ENCODE measurements around the gene CASD1.

Gene CASD1

DNA sequence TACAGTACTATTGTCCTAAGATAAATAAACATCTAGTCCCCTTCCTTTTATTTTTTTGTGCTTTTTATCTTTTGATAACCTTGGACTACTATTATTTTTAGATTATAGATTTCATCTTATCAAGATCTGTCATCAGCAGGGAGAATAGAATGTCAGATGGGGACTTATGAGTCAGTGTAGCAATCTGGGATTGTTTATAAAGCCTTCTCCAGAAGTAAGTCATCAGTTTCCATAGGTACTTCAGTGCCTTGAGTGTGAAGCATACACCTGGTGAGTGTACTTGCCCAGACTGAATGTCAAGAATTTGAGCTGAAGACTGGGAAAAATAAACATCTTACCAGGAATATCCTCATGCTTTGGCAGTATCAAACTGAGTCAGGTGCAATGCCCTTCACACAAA lies 2.1 kb downstream of the CASD1 start:
- no peak overlapping the region for H3K27ac ChIP-seq (ENCODE audit: low read depth, low read length)
- no peaks in the 10 kb centered on the region for H3K27me3 ChIP-seq (ENCODE audit: control insufficient read depth in 5 of 5, insufficient read depth in 4 of 5, low read length in 5 of 5)
- no peaks in the 10 kb centered on the region for H3K9me3 ChIP-seq (ENCODE audit: control insufficient read depth in 5 of 5, low read length in 5 of 5)
- H3K9ac ChIP-seq (ENCODE audit: low read length in 5 of 5), result no peak overlapping the region
- H3K36me3 ChIP-seq (ENCODE audit: control insufficient read depth in 5 of 5, insufficient read depth in 5 of 5, low read length in 5 of 5), result no peaks in the 10 kb centered on the region
- peaks cover 0 to 25% (median 17%) of the 10 kb centered on the region in 5 donors for H3K4me1 ChIP-seq (ENCODE audit: control insufficient read depth in 5 of 5, insufficient read depth in 5 of 5, low read length in 5 of 5)
- H3K4me3 ChIP-seq (ENCODE audit: low read depth in 1 of 5, low read length in 5 of 5), result no peak overlapping the region

DNA sequence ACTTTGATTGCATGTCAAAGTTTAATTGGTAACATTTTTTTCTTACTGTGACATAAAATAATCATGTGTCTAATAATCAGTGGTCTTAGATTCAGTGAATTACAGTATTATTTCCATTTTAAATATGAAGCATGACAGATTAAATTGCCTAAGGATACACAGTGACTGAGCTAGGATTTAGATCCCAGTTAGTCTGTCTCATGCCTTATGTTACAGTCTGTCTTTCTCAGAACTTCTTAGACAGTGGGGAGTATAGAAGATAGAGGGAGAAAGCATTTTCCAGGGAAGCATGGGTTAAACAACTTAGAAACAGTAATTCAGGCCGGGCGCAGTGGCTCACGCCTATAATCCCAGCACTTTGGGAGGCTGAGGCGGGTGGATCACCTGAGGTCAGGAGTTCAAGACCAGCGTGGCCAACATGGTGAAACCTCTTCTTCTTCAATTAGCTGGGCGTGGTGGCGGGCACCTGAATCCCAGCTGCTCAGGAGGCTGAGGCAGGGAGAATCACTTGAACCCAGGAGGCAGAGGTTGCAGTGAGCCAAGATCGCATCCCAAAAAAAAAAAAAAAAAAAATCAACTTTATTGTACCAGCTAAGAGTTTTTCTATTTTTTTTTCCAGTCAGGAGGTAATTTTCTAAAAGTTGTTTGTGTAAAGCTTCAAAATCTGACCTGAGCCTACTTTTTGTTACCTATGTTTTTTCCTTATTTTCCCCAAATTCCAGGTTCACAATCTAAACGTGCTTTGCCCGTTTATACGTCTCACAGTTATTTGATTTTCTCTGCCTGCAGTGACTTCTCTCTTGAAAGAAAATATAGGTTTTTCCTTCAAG lies 3.3 kb downstream of the CASD1 start:
- Histone ChIP-seq H3K36me3 (ENCODE audit: control insufficient read depth in 5 of 5, insufficient read depth in 5 of 5, low read length in 5 of 5) (peaks cover 0 to 5% (median 0%) of the 10 kb centered on the region in 5 donors), H3K27ac (ENCODE audit: low read depth, low read length) (no peak overlapping the region), H3K9me3 (ENCODE audit: control insufficient read depth in 5 of 5, low read length in 5 of 5) (no peaks in the 10 kb centered on the region), H3K9ac (ENCODE audit: low read length in 5 of 5) (no peak overlapping the region), H3K27me3 (ENCODE audit: control insufficient read depth in 5 of 5, insufficient read depth in 4 of 5, low read length in 5 of 5) (no peaks in the 10 kb centered on the region), H3K4me3 (ENCODE audit: low read depth in 1 of 5, low read length in 5 of 5) (no peak overlapping the region), H3K4me1 (ENCODE audit: control insufficient read depth in 5 of 5, insufficient read depth in 5 of 5, low read length in 5 of 5) (peaks cover 0 to 25% (median 17%) of the 10 kb centered on the region in 5 donors)

DNA sequence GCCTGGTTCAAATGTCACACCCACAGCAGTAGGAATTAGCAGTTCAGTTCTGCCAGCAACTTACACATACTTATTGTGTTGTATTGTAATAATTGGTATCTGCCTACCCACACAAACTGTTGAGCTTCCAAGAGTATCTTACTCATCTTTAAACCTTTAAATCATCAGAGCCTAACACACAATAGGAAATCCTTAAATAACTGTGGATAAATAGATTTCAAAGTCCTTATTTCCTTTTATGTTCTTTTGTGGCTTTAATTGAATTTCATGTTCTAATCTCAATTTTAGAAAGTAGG lies 3.9 kb downstream of the CASD1 start:
- Histone ChIP-seq H3K27ac (ENCODE audit: low read depth, low read length) (no peak overlapping the region), H3K4me3 (ENCODE audit: low read depth in 1 of 5, low read length in 5 of 5) (no peak overlapping the region), H3K9me3 (ENCODE audit: control insufficient read depth in 5 of 5, low read length in 5 of 5) (no peaks in the 10 kb centered on the region), H3K27me3 (ENCODE audit: control insufficient read depth in 5 of 5, insufficient read depth in 4 of 5, low read length in 5 of 5) (no peaks in the 10 kb centered on the region), H3K4me1 (ENCODE audit: control insufficient read depth in 5 of 5, insufficient read depth in 5 of 5, low read length in 5 of 5) (peaks cover 0 to 25% (median 17%) of the 10 kb centered on the region in 5 donors), H3K9ac (ENCODE audit: low read length in 5 of 5) (no peak overlapping the region), H3K36me3 (ENCODE audit: control insufficient read depth in 5 of 5, insufficient read depth in 5 of 5, low read length in 5 of 5) (peaks cover 0 to 5% (median 0%) of the 10 kb centered on the region in 5 donors)

DNA sequence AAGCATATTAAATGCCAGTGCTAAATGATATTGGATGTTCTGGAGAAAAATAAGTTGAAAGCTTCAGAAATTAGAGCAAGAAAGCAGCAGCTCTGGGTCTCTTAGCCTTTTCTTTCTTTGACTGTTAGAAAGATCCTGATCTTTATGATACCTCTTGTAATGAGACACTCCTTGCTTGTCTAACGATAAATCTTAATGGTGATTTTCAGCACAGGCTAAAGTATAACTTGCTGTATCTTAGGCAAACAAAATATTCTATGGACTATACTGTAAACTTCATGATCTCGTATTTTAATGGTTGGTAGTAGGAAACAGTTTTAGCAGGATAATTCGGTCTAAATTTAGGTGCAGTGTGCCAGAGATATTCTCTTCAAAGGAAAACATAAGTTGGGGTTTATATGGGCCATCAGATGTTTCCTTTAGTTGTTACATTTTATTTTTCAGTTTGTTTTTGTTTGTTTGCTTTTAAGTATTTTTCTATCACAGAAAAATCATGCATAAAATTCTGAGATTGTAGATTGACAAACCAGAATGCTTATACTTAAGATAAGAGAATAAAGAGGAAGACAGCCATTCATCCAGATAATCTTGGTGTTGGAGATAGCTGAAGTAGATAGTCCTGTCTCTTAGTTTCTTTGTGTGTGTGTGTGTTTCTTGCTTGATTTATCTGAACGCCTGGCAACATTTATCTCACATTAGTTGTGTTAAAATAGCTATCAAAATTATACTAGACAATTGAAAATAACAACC lies 4.7 kb downstream of the CASD1 start:
- Histone ChIP-seq H3K36me3 (ENCODE audit: control insufficient read depth in 5 of 5, insufficient read depth in 5 of 5, low read length in 5 of 5) (peaks cover 0 to 5% (median 0%) of the 10 kb centered on the region in 5 donors), H3K4me1 (ENCODE audit: control insufficient read depth in 5 of 5, insufficient read depth in 5 of 5, low read length in 5 of 5) (peaks cover 0 to 21% (median 14%) of the 10 kb centered on the region in 5 donors), H3K9me3 (ENCODE audit: control insufficient read depth in 5 of 5, low read length in 5 of 5) (no peaks in the 10 kb centered on the region), H3K27me3 (ENCODE audit: control insufficient read depth in 5 of 5, insufficient read depth in 4 of 5, low read length in 5 of 5) (no peaks in the 10 kb centered on the region), H3K9ac (ENCODE audit: low read length in 5 of 5) (peak overlapping the region in 1 of 5 donors; percentile 11), H3K27ac (ENCODE audit: low read depth, low read length) (no peak overlapping the region), H3K4me3 (ENCODE audit: low read depth in 1 of 5, low read length in 5 of 5) (no peak overlapping the region)

DNA sequence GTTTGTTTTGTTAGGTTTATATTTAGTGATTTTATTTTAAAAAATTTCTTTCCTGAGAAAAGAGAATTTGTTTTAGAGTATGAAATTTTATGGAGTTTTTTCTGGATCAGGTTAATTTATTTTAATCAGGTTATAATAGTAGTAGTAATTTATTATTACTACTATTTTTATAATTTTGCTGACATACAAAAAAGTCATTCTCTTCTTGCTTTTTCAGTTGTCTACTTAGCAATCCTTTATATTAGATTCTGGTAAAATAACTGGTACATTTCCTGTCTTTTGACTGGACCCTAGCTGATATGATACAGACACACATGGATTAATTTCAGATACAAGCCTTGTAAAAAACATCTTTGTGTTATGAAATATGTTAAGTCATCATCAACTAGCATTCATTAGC lies 5.3 kb downstream of the CASD1 start:
- Histone ChIP-seq H3K9me3 (ENCODE audit: control insufficient read depth in 5 of 5, low read length in 5 of 5) (no peaks in the 10 kb centered on the region), H3K36me3 (ENCODE audit: control insufficient read depth in 5 of 5, insufficient read depth in 5 of 5, low read length in 5 of 5) (peaks cover 0 to 5% (median 0%) of the 10 kb centered on the region in 5 donors), H3K27me3 (ENCODE audit: control insufficient read depth in 5 of 5, insufficient read depth in 4 of 5, low read length in 5 of 5) (no peaks in the 10 kb centered on the region), H3K27ac (ENCODE audit: low read depth, low read length) (no peak overlapping the region), H3K9ac (ENCODE audit: low read length in 5 of 5) (no peak overlapping the region), H3K4me3 (ENCODE audit: low read depth in 1 of 5, low read length in 5 of 5) (no peak overlapping the region), H3K4me1 (ENCODE audit: control insufficient read depth in 5 of 5, insufficient read depth in 5 of 5, low read length in 5 of 5) (peaks cover 0 to 19% (median 12%) of the 10 kb centered on the region in 5 donors)

DNA sequence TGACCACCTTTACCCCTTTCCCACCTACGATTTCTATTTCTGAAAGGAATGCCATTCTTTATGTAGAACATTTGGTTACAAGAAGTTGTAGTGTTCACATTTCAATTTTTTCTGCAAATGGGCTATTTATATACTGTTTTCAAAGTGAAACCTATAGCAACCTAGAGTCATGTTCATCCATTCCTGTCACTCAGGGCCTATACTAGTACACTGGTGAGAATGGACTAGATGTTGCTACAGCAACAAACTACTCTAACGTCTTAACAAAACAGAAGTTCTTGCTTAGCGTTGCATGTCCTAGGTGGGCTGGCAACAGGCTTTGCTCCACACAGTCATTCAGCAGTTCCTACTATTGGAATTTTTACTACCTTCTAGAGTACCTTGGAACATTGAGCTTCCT lies 16.3 kb downstream of the CASD1 start:
- no peaks in the 10 kb centered on the region for H3K27me3 ChIP-seq (ENCODE audit: control insufficient read depth in 5 of 5, insufficient read depth in 4 of 5, low read length in 5 of 5)
- H3K4me1 ChIP-seq (ENCODE audit: control insufficient read depth in 5 of 5, insufficient read depth in 5 of 5, low read length in 5 of 5), result no peaks in the 10 kb centered on the region
- H3K9me3 ChIP-seq (ENCODE audit: control insufficient read depth in 5 of 5, low read length in 5 of 5), result no peaks in the 10 kb centered on the region
- H3K4me3 ChIP-seq (ENCODE audit: low read depth in 1 of 5, low read length in 5 of 5), result no peak overlapping the region
- H3K27ac ChIP-seq (ENCODE audit: low read depth, low read length), result no peak overlapping the region
- peaks cover 5 to 42% (median 20%) of the 10 kb centered on the region in 5 donors for H3K36me3 ChIP-seq (ENCODE audit: control insufficient read depth in 5 of 5, insufficient read depth in 5 of 5, low read length in 5 of 5)
- H3K9ac ChIP-seq (ENCODE audit: low read length in 5 of 5), result no peak overlapping the region

DNA sequence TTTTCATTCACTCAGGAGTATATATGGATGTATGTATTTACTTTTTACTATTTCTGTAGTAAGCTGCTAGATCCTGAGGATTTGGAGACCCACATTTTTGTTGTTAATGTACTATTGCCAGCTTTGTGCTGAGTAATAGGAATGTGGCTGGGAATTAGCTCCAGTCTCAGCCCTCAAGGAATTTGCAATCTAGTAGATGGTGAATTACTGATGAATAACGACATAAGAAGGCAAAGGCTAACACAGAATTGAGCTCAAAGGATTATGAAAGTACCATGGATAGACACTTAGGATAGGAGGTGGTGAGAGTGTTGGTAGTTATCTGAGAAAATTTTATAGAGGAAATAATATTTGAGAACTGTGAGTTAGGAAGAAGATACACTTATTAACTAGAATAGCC lies 19.9 kb downstream of the CASD1 start:
- Histone ChIP-seq H3K9me3 (ENCODE audit: control insufficient read depth in 5 of 5, low read length in 5 of 5) (no peaks in the 10 kb centered on the region), H3K4me3 (ENCODE audit: low read depth in 1 of 5, low read length in 5 of 5) (no peak overlapping the region), H3K4me1 (ENCODE audit: control insufficient read depth in 5 of 5, insufficient read depth in 5 of 5, low read length in 5 of 5) (no peaks in the 10 kb centered on the region), H3K27ac (ENCODE audit: low read depth, low read length) (no peak overlapping the region), H3K27me3 (ENCODE audit: control insufficient read depth in 5 of 5, insufficient read depth in 4 of 5, low read length in 5 of 5) (no peaks in the 10 kb centered on the region), H3K9ac (ENCODE audit: low read length in 5 of 5) (no peak overlapping the region), H3K36me3 (ENCODE audit: control insufficient read depth in 5 of 5, insufficient read depth in 5 of 5, low read length in 5 of 5) (peaks cover 8 to 41% (median 17%) of the 10 kb centered on the region in 5 donors)

DNA sequence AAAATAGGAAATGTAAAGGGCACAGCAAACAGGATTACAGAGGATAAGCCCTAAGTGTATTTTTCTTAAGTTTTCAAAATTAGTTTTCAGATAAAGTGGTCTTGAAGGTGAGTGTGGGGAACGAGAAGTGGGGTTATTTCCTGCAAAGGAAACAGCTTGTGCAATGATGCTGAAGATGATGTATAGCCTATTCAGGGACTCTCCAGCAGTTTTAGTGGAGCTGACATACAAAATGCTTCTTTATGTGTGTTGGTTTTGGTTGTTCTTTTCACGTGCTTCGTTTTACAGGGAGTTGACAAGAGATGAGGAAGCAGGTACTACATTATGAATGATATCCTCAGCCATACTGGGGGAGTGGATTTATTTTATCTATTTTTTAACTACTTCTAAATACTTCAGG lies 20.5 kb downstream of the CASD1 start:
- Histone ChIP-seq H3K27ac (ENCODE audit: low read depth, low read length) (no peak overlapping the region), H3K27me3 (ENCODE audit: control insufficient read depth in 5 of 5, insufficient read depth in 4 of 5, low read length in 5 of 5) (no peaks in the 10 kb centered on the region), H3K9ac (ENCODE audit: low read length in 5 of 5) (no peak overlapping the region), H3K9me3 (ENCODE audit: control insufficient read depth in 5 of 5, low read length in 5 of 5) (no peaks in the 10 kb centered on the region), H3K4me1 (ENCODE audit: control insufficient read depth in 5 of 5, insufficient read depth in 5 of 5, low read length in 5 of 5) (no peaks in the 10 kb centered on the region), H3K36me3 (ENCODE audit: control insufficient read depth in 5 of 5, insufficient read depth in 5 of 5, low read length in 5 of 5) (peaks cover 9 to 47% (median 17%) of the 10 kb centered on the region in 5 donors), H3K4me3 (ENCODE audit: low read depth in 1 of 5, low read length in 5 of 5) (no peak overlapping the region)

DNA sequence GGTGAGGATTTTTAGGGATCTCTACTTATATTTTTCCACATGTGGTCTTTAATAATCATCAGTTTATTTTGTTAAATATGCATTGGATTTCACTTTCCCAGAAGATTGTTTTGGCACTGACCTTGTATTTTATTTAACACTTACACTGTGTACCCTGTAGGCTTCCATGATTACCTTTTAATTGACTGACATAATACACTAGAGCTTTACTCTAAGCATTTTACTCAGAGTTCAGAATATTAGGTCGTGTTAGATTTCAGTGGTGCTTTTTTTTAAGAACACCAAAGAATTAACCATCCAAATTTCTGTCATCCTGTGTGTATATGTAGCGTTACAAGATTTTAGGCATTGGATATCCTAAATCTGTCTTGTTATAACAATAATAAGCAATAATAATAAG lies 23.1 kb downstream of the CASD1 start:
- Histone ChIP-seq H3K9me3 (ENCODE audit: control insufficient read depth in 5 of 5, low read length in 5 of 5) (no peaks in the 10 kb centered on the region), H3K27me3 (ENCODE audit: control insufficient read depth in 5 of 5, insufficient read depth in 4 of 5, low read length in 5 of 5) (no peaks in the 10 kb centered on the region), H3K4me3 (ENCODE audit: low read depth in 1 of 5, low read length in 5 of 5) (no peak overlapping the region), H3K27ac (ENCODE audit: low read depth, low read length) (no peak overlapping the region), H3K9ac (ENCODE audit: low read length in 5 of 5) (no peak overlapping the region), H3K36me3 (ENCODE audit: control insufficient read depth in 5 of 5, insufficient read depth in 5 of 5, low read length in 5 of 5) (peaks cover 13 to 53% (median 21%) of the 10 kb centered on the region in 5 donors), H3K4me1 (ENCODE audit: control insufficient read depth in 5 of 5, insufficient read depth in 5 of 5, low read length in 5 of 5) (no peaks in the 10 kb centered on the region)

DNA sequence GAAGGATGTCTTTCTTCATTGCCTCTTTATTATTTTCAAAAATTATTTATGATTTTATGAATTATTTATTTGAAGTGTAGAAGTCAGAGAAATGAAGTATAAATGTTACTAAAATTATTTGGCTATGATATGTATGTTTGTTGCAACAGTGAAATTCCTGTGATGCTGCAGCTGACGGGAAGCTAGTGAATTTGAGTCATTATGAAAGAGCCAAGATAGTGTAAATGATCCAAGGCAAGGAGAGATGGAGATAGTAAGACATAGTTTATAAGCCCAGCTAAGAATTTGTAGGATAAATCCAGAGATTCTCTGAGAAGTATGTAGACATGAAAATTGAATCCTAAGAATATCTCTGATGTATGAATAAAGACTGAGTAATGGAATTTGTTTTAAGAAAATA lies 30.8 kb downstream of the CASD1 start:
- no peak overlapping the region for H3K27ac ChIP-seq (ENCODE audit: low read depth, low read length)
- H3K4me3 ChIP-seq (ENCODE audit: low read depth in 1 of 5, low read length in 5 of 5), result no peak overlapping the region
- H3K27me3 ChIP-seq (ENCODE audit: control insufficient read depth in 5 of 5, insufficient read depth in 4 of 5, low read length in 5 of 5), result no peaks in the 10 kb centered on the region
- no peak overlapping the region for H3K9ac ChIP-seq (ENCODE audit: low read length in 5 of 5)
- no peaks in the 10 kb centered on the region for H3K9me3 ChIP-seq (ENCODE audit: control insufficient read depth in 5 of 5, low read length in 5 of 5)
- peaks cover 12 to 31% (median 16%) of the 10 kb centered on the region in 5 donors for H3K36me3 ChIP-seq (ENCODE audit: control insufficient read depth in 5 of 5, insufficient read depth in 5 of 5, low read length in 5 of 5)
- H3K4me1 ChIP-seq (ENCODE audit: control insufficient read depth in 5 of 5, insufficient read depth in 5 of 5, low read length in 5 of 5), result no peaks in the 10 kb centered on the region

Data from subcutaneous abdominal adipose tissue (tissue), 5 donors.